ENCODE measurements around the gene SETDB2. TPM values are rescaled to one million over a fixed set of nuclear protein-coding genes. Genes with fewer than 3 reads are reported as not detected.

SETDB2 gene
- polyA plus RNA-seq, 1 donor from 2014 or later, result 14.6 TPM

- no peak overlapping the region for H3K27ac ChIP-seq (ENCODE audit: low read length)
- no peaks in the 10 kb centered on the region for H3F3A ChIP-seq (ENCODE audit: insufficient read depth, low read length, poor library complexity, severe bottlenecking)
- no peak for TF ChIP-seq TAF1 (IDR thresholded peaks at IDR 0.05; ENCODE audit: low read depth)
- TF ChIP-seq EZH2 (IDR thresholded peaks at IDR 0.05; ENCODE audit: borderline replicate concordance, insufficient read depth, low read length, poor library complexity, severe bottlenecking), result no peak
- no peaks in the 10 kb centered on the region for H4K20me1 ChIP-seq (ENCODE audit: insufficient read depth)
- H3K4me2 ChIP-seq (ENCODE audit: low read length), result no peak overlapping the region
- H3K36me3 ChIP-seq (ENCODE audit: insufficient read depth, low read length), result no peaks in the 10 kb centered on the region
- no peak overlapping the region for H3K9ac ChIP-seq (ENCODE audit: low read length)
- no peaks in the 10 kb centered on the region for H3K9me2 ChIP-seq (ENCODE audit: insufficient read depth, low read length)
- H3K27me3 ChIP-seq (ENCODE audit: insufficient read depth, low read depth, low read length), result no peaks in the 10 kb centered on the region
- H2AFZ ChIP-seq (ENCODE audit: low read depth, low read length), result no peak overlapping the region
- no peaks in the 10 kb centered on the region for H3K9me3 ChIP-seq (ENCODE audit: low read length)
- no peak overlapping the region for H3K4me3 ChIP-seq (ENCODE audit: low read length)
- no peaks in the 10 kb centered on the region for H3K79me2 ChIP-seq (replicated peaks; ENCODE audit: insufficient read depth, low read length)
Measured at GRCh38 chr13:49455007-49455398, 10.9 kb downstream of the SETDB2 start.

- Histone ChIP-seq H3K4me3 (ENCODE audit: low read length) (no peak overlapping the region), H3K4me2 (ENCODE audit: low read length) (no peak overlapping the region), H3K27me3 (ENCODE audit: insufficient read depth, low read depth, low read length) (no peaks in the 10 kb centered on the region), H3K9me3 (ENCODE audit: low read length) (no peaks in the 10 kb centered on the region), H3F3A (ENCODE audit: insufficient read depth, low read length, poor library complexity, severe bottlenecking) (no peaks in the 10 kb centered on the region), H3K9ac (ENCODE audit: low read length) (no peak overlapping the region), H3K9me2 (ENCODE audit: insufficient read depth, low read length) (no peaks in the 10 kb centered on the region), H3K79me2 (replicated peaks; ENCODE audit: insufficient read depth, low read length) (no peaks in the 10 kb centered on the region), H2AFZ (ENCODE audit: low read depth, low read length) (no peak overlapping the region), H3K36me3 (ENCODE audit: insufficient read depth, low read length) (no peaks in the 10 kb centered on the region), H4K20me1 (ENCODE audit: insufficient read depth) (no peaks in the 10 kb centered on the region), H3K27ac (ENCODE audit: low read length) (no peak overlapping the region)
- TF ChIP-seq POLR2AphosphoS5 (IDR thresholded peaks at IDR 0.05) (no peak), REST (IDR thresholded peaks at IDR 0.05; ENCODE audit: borderline replicate concordance) (no peak), EP300 (conservative IDR thresholded peaks at IDR 0.05; ENCODE audit: poor library complexity, severe bottlenecking) (no peak), SMC3 (conservative IDR thresholded peaks at IDR 0.05; ENCODE audit: poor library complexity) (no peak), EZH2 (IDR thresholded peaks at IDR 0.05; ENCODE audit: borderline replicate concordance, insufficient read depth, low read length, poor library complexity, severe bottlenecking) (no peak), CTCF (IDR thresholded peaks at IDR 0.05; ENCODE audit: poor library complexity, severe bottlenecking) (no peak), RAD21 (conservative IDR thresholded peaks at IDR 0.05) (no peak), TAF1 (IDR thresholded peaks at IDR 0.05; ENCODE audit: low read depth) (no peak), MXI1 (conservative IDR thresholded peaks at IDR 0.05; ENCODE audit: poor library complexity, severe bottlenecking) (no peak)
Measured at GRCh38 chr13:49456156-49456555, 12.1 kb downstream of the SETDB2 start.

GRCh38 chr13:49457221-49457620 is 13.1 kb downstream of the SETDB2 start:
- no peak for TF ChIP-seq TAF1 (IDR thresholded peaks at IDR 0.05; ENCODE audit: low read depth)
- TF ChIP-seq CTCF (IDR thresholded peaks at IDR 0.05; ENCODE audit: poor library complexity, severe bottlenecking), result no peak
- no peak for TF ChIP-seq RAD21 (conservative IDR thresholded peaks at IDR 0.05)
- TF ChIP-seq MXI1 (conservative IDR thresholded peaks at IDR 0.05; ENCODE audit: poor library complexity, severe bottlenecking), result no peak
- TF ChIP-seq SMC3 (conservative IDR thresholded peaks at IDR 0.05; ENCODE audit: poor library complexity), result no peak
- TF ChIP-seq REST (IDR thresholded peaks at IDR 0.05; ENCODE audit: borderline replicate concordance), result no peak
- TF ChIP-seq EZH2 (IDR thresholded peaks at IDR 0.05; ENCODE audit: borderline replicate concordance, insufficient read depth, low read length, poor library complexity, severe bottlenecking), result no peak
- no peak for TF ChIP-seq EP300 (conservative IDR thresholded peaks at IDR 0.05; ENCODE audit: poor library complexity, severe bottlenecking)
- TF ChIP-seq POLR2AphosphoS5 (IDR thresholded peaks at IDR 0.05), result no peak
- Histone ChIP-seq H3K36me3 (ENCODE audit: insufficient read depth, low read length) (no peaks in the 10 kb centered on the region), H2AFZ (ENCODE audit: low read depth, low read length) (no peak overlapping the region), H3K4me2 (ENCODE audit: low read length) (no peak overlapping the region), H3K27me3 (ENCODE audit: insufficient read depth, low read depth, low read length) (no peaks in the 10 kb centered on the region), H3K27ac (ENCODE audit: low read length) (no peak overlapping the region), H3F3A (ENCODE audit: insufficient read depth, low read length, poor library complexity, severe bottlenecking) (no peaks in the 10 kb centered on the region), H3K9me2 (ENCODE audit: insufficient read depth, low read length) (no peaks in the 10 kb centered on the region), H3K9me3 (ENCODE audit: low read length) (no peaks in the 10 kb centered on the region), H3K79me2 (replicated peaks; ENCODE audit: insufficient read depth, low read length) (no peaks in the 10 kb centered on the region), H4K20me1 (ENCODE audit: insufficient read depth) (no peaks in the 10 kb centered on the region), H3K9ac (ENCODE audit: low read length) (no peak overlapping the region), H3K4me3 (ENCODE audit: low read length) (no peak overlapping the region)
